IgD-negative memory B cell (primary cell): ENCODE results near the gene RELA. TPM values are rescaled to one million over a fixed set of nuclear protein-coding genes. Genes with fewer than 3 reads are reported as not detected.

ENCODE experiments used
- H3K27ac Mint-ChIP-seq, 3 donors: one replicate each; pipeline ENCODE4 v1.8.0; 2020 to 2022; ENCODE audit warnings: mild to moderate bottlenecking in 3 of 3, mixed read lengths in 3 of 3, moderate library complexity in 1 of 3
- H3K27me3 Mint-ChIP-seq: one replicate; pipeline ENCODE4 v1.8.0; 2021; ENCODE audit warnings: mixed read lengths
- H3K36me3 Mint-ChIP-seq: one replicate; pipeline ENCODE4 v1.8.0; 2020; ENCODE audit warnings: mild to moderate bottlenecking, mixed read lengths
- H3K4me1 Mint-ChIP-seq, 3 donors: one replicate each; pipeline ENCODE4 v1.8.0; 2020 to 2022; ENCODE audit warnings: mixed read lengths in 3 of 3, mild to moderate bottlenecking in 1 of 3
- H3K4me3 Mint-ChIP-seq, 4 donors: one replicate each; pipeline ENCODE4 v1.8.0; 2020 to 2022; ENCODE audit warnings: mild to moderate bottlenecking in 4 of 4, mixed read lengths in 4 of 4, moderate library complexity in 3 of 4
- H3K9me3 Mint-ChIP-seq, 3 donors: one replicate each; pipeline ENCODE4 v1.8.0; 2020 to 2021; ENCODE audit warnings: mixed read lengths in 3 of 3, mild to moderate bottlenecking in 1 of 3
- polyA plus RNA-seq: library from polyadenylated mRNA; unstranded; fragments of 300-500 nt; fragmentation: Illumina TruSeq; gene quantifications from one replicate; pipeline ENCODE4 v1.2.3, GENCODE V29; 2021

Gene RELA
- polyA plus RNA-seq, 1 donor from 2014 or later = 66.7 TPM

- H3K4me3 Mint-ChIP-seq = peak overlapping the region in 2 of 4 donors; percentile 36 to 86
- no peaks in the 10 kb centered on the region for H3K9me3 Mint-ChIP-seq
- no peaks in the 10 kb centered on the region for H3K36me3 Mint-ChIP-seq
- peaks cover 18 to 19% (median 18%) of the 10 kb centered on the region in 3 donors for H3K4me1 Mint-ChIP-seq
- H3K27me3 Mint-ChIP-seq = no peaks in the 10 kb centered on the region
- peak overlapping the region in 2 of 3 donors; percentile 57 to 95 for H3K27ac Mint-ChIP-seq
Observed at GRCh38 chr11:65657426-65657825, 5.3 kb downstream of the RELA start.

GRCh38 chr11:65655570-65656332 lies 7.0 kb downstream of the RELA start:
- H3K4me1 Mint-ChIP-seq = peaks cover 26 to 33% (median 31%) of the 10 kb centered on the region in 3 donors
- H3K36me3 Mint-ChIP-seq = no peaks in the 10 kb centered on the region
- H3K27ac Mint-ChIP-seq = peak overlapping the region in 2 of 3 donors; percentile 76 to 95
- H3K27me3 Mint-ChIP-seq = no peaks in the 10 kb centered on the region
- H3K4me3 Mint-ChIP-seq = peak overlapping the region in 2 of 4 donors; percentile 22 to 86
- no peaks in the 10 kb centered on the region for H3K9me3 Mint-ChIP-seq

DNA sequence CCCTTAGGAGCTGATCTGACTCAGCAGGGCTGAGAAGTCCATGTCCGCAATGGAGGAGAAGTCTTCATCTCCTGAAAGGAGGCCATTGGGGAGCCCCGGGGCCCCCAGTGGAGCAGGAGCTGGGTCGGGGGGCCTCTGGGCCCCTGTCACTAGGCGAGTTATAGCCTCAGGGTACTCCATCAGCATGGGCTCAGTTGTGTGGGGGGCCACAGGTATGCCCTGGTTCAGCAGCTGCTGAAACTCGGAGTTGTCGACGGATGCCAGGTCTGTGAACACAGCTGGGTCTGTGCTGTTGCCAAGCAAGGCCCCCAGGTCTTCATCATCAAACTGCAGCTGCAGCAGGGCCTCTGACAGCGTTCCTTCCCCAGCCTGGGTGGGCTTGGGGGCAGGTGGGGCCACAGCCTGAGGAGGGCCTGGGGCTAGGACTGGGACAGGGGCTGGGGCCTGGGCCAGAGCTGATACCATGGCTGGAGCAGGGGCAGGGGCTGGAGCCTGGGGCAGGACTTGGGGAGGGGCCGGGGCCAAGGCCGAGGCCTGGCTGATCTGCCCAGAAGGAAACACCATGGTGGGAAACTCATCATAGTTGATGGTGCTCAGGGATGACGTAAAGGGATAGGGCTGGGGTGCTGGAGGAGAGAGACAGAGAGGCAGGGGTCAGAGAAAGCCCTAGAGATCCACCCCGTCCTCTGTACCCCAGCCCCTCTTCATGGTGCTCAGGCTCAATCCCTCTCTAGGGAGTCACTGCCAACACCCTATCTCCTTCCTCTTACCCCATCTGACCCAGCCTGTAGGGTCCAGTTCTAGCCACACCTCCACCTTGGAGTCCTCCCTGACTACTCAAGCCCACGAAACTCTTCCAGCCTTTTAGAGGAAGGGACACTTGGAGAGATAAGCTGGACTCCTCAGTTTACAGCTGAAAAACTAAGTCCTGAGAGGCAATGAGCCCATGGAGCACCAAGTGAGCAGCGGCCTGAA lies 8.1 kb downstream of the RELA start:
- Mint-ChIP-seq H3K9me3 (no peaks in the 10 kb centered on the region), H3K27ac (peak overlapping the region in 2 of 3 donors; percentile 98 to 99), H3K4me1 (peaks cover 28 to 34% (median 31%) of the 10 kb centered on the region in 3 donors), H3K36me3 (peaks cover 2% of the 10 kb centered on the region), H3K4me3 (peak overlapping the region in 3 of 4 donors; percentile 12 to 94 (median 44)), H3K27me3 (no peaks in the 10 kb centered on the region)

GRCh38 chr11:65653229-65654225 lies 9.2 kb downstream of the RELA start:
- Mint-ChIP-seq H3K4me1 (peaks cover 28 to 34% (median 29%) of the 10 kb centered on the region in 3 donors), H3K4me3 (peak overlapping the region; percentile 90 to 97 (median 96)), H3K9me3 (no peaks in the 10 kb centered on the region), H3K27me3 (no peaks in the 10 kb centered on the region), H3K36me3 (peaks cover 2% of the 10 kb centered on the region), H3K27ac (peak overlapping the region; percentile 98 to 99 (median 99))

DNA sequence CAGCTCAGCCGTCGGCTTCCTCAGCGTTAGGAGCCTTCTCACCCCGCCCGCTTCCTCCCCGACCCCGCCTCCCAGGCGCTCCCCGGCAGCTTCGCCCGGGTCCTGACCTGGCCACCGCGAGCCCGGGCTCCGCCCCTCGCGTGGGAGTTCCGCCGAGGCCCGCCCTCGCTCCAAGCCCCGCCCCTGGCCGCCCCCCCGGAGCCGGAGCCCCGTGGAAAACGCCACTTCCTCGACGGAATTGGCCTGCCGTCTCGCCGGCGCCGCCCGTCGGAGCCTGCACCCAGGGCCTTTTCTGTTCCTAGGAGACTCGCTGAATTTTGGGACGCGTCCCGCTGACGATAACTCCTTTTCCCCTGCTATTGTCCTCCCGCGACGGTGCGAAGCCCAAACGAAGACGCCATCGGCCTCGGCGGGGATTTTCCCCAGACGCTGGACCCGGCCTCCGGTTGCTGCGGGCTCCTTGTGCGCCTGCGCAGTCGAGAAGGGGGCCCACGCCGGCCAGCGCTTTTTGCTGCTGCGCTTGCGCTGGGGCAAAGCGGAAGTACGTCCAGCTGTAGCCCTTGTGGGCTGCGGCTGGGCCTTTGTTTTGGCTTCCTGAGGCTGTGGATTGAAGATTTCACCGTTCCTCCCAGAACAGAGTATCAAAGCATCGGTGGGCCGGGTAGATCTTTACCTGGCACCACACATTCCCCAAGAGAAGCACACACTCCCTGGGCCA lies 10.0 kb downstream of the RELA start:
- Mint-ChIP-seq H3K9me3 (no peaks in the 10 kb centered on the region), H3K36me3 (peaks cover 2% of the 10 kb centered on the region), H3K27me3 (no peaks in the 10 kb centered on the region), H3K27ac (peak overlapping the region; percentile 98 to 99 (median 99)), H3K4me1 (peaks cover 28 to 34% (median 29%) of the 10 kb centered on the region in 3 donors), H3K4me3 (peak overlapping the region; percentile 90 to 97 (median 96))

- Mint-ChIP-seq H3K27me3 (no peaks in the 10 kb centered on the region), H3K4me3 (peak overlapping the region; percentile 79 to 97 (median 96)), H3K27ac (peak overlapping the region; percentile 96 to 99 (median 98)), H3K9me3 (no peaks in the 10 kb centered on the region), H3K36me3 (peaks cover 2% of the 10 kb centered on the region), H3K4me1 (peaks cover 28 to 34% (median 29%) of the 10 kb centered on the region in 3 donors)
Observed at GRCh38 chr11:65651589-65652510, 10.9 kb downstream of the RELA start.

- Mint-ChIP-seq H3K27me3 (no peaks in the 10 kb centered on the region), H3K4me3 (peak overlapping the region in 2 of 4 donors; percentile 94 to 97), H3K9me3 (no peaks in the 10 kb centered on the region), H3K27ac (peak overlapping the region; percentile 96 to 99 (median 98)), H3K4me1 (peaks cover 28 to 30% (median 28%) of the 10 kb centered on the region in 3 donors), H3K36me3 (peaks cover 2% of the 10 kb centered on the region)
Observed at GRCh38 chr11:65651339-65651588, 11.5 kb downstream of the RELA start.

- Mint-ChIP-seq H3K27me3 (no peaks in the 10 kb centered on the region), H3K4me1 (peaks cover 28% of the 10 kb centered on the region in 3 donors)
Observed at GRCh38 chr11:65650547-65651338, 12.0 kb downstream of the RELA start.

DNA sequence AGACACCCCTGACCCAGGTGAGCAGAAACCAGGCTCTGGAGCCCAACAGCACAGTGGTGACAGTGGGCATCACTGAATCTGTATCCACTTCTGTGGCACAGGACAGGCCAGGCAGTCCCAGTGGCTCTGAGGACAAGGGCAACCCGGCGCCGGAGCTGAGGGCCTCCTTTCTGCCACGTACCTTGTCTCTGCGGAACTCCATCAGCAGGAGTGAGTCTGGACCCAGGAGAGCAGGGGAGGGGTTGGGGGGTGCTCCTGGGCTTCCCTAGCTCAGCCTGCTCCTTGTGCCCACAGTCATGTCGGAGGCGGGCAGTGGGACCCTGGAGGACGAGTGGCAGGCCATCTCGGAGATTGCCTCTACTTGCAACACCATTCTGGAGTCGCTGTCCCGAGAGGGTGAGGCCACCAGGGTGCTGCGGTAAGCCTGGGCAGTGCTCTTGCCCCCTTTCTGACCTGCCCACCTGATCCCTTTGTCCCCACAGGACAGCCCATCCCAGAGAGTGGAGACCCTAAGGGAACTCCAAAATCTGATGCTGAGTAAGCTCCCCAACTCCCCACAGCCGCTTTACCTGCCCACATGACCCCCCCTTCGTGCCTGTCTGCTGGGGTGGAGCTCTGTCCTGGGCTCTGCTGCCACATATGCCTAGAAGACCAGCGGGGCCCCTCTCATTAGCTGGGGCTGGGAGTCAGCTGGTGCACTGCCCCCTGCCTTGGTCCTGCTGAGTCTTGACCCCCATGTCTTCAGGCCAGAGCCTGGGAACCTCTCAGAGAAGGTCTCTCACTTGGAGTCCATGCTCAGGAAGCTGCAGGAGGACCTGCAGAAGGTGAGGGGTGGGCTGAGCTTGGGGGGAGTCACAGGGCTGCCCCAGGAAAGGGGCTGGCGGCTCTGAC lies 12.8 kb downstream of the RELA start:
- Mint-ChIP-seq H3K9me3 (no peaks in the 10 kb centered on the region), H3K36me3 (peaks cover 6% of the 10 kb centered on the region), H3K4me1 (peaks cover 25 to 28% (median 25%) of the 10 kb centered on the region in 3 donors), H3K27ac (peak overlapping the region in 2 of 3 donors; percentile 53 to 98), H3K27me3 (no peaks in the 10 kb centered on the region), H3K4me3 (peak overlapping the region in 3 of 4 donors; percentile 39 to 94 (median 55))

More at GRCh38 chr11:65650547-65651338, 12.0 kb downstream of the RELA start:
- Mint-ChIP-seq H3K27ac (peak overlapping the region; percentile 96 to 99 (median 98)), H3K9me3 (no peaks in the 10 kb centered on the region), H3K36me3 (peaks cover 3% of the 10 kb centered on the region), H3K4me3 (peak overlapping the region in 2 of 4 donors; percentile 55 to 94)

DNA sequence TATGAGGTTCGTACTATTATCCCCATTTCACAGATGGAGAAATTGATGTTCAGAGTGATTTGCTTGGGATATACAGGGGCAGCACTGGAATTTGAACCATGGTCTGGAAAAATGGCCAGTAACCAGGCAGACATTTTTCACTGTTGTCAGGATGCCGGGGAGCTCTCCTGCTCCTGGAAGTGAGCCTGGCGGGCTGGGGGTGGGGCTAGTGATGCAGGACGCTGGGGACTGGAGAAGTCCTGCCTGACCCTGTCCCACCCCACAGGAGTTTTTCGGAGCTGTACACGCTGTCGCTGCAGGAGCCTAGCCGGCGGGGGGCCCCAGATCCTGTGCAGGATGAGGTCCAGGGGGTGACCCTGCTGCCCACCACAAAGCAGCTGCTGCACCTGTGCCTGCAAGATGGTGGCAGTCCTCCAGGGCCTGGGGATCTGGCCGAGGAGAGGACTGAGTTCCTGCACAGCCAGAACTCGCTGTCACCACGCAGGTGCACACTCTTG lies 13.7 kb downstream of the RELA start:
- no peaks in the 10 kb centered on the region for H3K9me3 Mint-ChIP-seq
- peaks cover 6% of the 10 kb centered on the region for H3K36me3 Mint-ChIP-seq
- H3K4me1 Mint-ChIP-seq = peaks cover 24 to 28% (median 25%) of the 10 kb centered on the region in 3 donors
- peak overlapping the region in 2 of 3 donors; percentile 53 to 87 for H3K27ac Mint-ChIP-seq
- no peaks in the 10 kb centered on the region for H3K27me3 Mint-ChIP-seq
- peak overlapping the region in 1 of 4 donors; percentile 66 for H3K4me3 Mint-ChIP-seq

GRCh38 chr11:65646958-65647701 lies 15.6 kb downstream of the RELA start:
- H3K4me3 Mint-ChIP-seq = no peak overlapping the region
- no peak overlapping the region for H3K27ac Mint-ChIP-seq
- peaks cover 12 to 20% (median 14%) of the 10 kb centered on the region in 3 donors for H3K4me1 Mint-ChIP-seq
- no peaks in the 10 kb centered on the region for H3K27me3 Mint-ChIP-seq
- H3K36me3 Mint-ChIP-seq = peaks cover 6% of the 10 kb centered on the region
- no peaks in the 10 kb centered on the region for H3K9me3 Mint-ChIP-seq
